Eye (tissue), 1 donor: Measurements from ENCODE around the gene UNC13A.

ENCODE experiments used
- DNase-seq: peaks from one replicate; pipeline ENCODE4 v3.0.0-alpha.2; 2015

Gene UNC13A

GRCh38 chr19:17703824-17704463, 15.8 kb upstream of the UNC13A start:
- DNase-seq, result peak; percentile 60

- no peak for DNase-seq
Measured at GRCh38 chr19:17695198-17695597, 7.0 kb upstream of the UNC13A start.

- DNase-seq, result no peak
Measured at GRCh38 chr19:17692566-17692965, 4.4 kb upstream of the UNC13A start.

- no peak for DNase-seq
Measured at GRCh38 chr19:17688853-17689595, 870 bp upstream of the UNC13A start.

GRCh38 chr19:17687141-17687856, 855 bp downstream of the UNC13A start:
- DNase-seq, result no peak

GRCh38 chr19:17686592-17687024, 1.5 kb downstream of the UNC13A start:
- peak; percentile 46 for DNase-seq

GRCh38 chr19:17686023-17686521, 2.1 kb downstream of the UNC13A start:
- no peak for DNase-seq

GRCh38 chr19:17685451-17686022, 2.6 kb downstream of the UNC13A start:
- DNase-seq, result no peak

GRCh38 chr19:17684256-17684655, 3.9 kb downstream of the UNC13A start:
- DNase-seq, result no peak

- DNase-seq, result no peak
Measured at GRCh38 chr19:17683078-17683477, 5.1 kb downstream of the UNC13A start.

- DNase-seq, result no peak
Measured at GRCh38 chr19:17682273-17682672, 5.9 kb downstream of the UNC13A start.

GRCh38 chr19:17681505-17682125, 6.5 kb downstream of the UNC13A start:
- DNase-seq, result peak; percentile 63

- peak; percentile 76 for DNase-seq
Measured at GRCh38 chr19:17680230-17680722, 7.9 kb downstream of the UNC13A start.

- peak; percentile 18 for DNase-seq
Measured at GRCh38 chr19:17679526-17680229, 8.5 kb downstream of the UNC13A start.

- no peak for DNase-seq
Measured at GRCh38 chr19:17678836-17679235, 9.3 kb downstream of the UNC13A start.

GRCh38 chr19:17677002-17677401, 11.2 kb downstream of the UNC13A start:
- DNase-seq, result no peak

- DNase-seq, result no peak
Measured at GRCh38 chr19:17676295-17676694, 11.9 kb downstream of the UNC13A start.

GRCh38 chr19:17673937-17674799, 14.0 kb downstream of the UNC13A start:
- DNase-seq, result no peak

GRCh38 chr19:17671906-17672305, 16.2 kb downstream of the UNC13A start:
- DNase-seq, result peak; percentile 34

- DNase-seq, result no peak
Measured at GRCh38 chr19:17669419-17669818, 18.7 kb downstream of the UNC13A start.

- DNase-seq, result no peak
Measured at GRCh38 chr19:17665058-17665457, 23.1 kb downstream of the UNC13A start.
